Measurements from ENCODE around the gene RFTN2.
"Not testable (repeated sequence)": the region's sequence is repeated elsewhere in the genome, so short reads cannot be mapped to it uniquely, and the experiment has no call there.

The RFTN2 gene

GRCh38 chr2:197675246-197675645 lies at the start of gene RFTN2:
TSS of gene RFTN2 (minus strand) at chr2:197675587. CDS start at chr2:197675458, 129 bp downstream.
- peak within 1 kb of the TSS; percentile 8 for H3K9ac ChIP-seq (ENCODE audit: low read length)
- no peak within 1 kb of the TSS for H3K27ac ChIP-seq (ENCODE audit: low read length)
- H3K36me3 ChIP-seq (ENCODE audit: control insufficient read depth, low read depth, low read length) = no peaks in the 10 kb centered on the region
- peaks cover 29% of the 10 kb centered on the region for H3K4me1 ChIP-seq (ENCODE audit: control insufficient read depth, low read depth, low read length)
- no peaks in the 10 kb centered on the region for H3K27me3 ChIP-seq (ENCODE audit: control insufficient read depth, insufficient read depth, low read length)
- peak within 1 kb of the TSS; percentile 48 for H3K4me3 ChIP-seq (ENCODE audit: low read length)
- H3K9me3 ChIP-seq (ENCODE audit: control insufficient read depth, low read depth, low read length) = no peaks in the 10 kb centered on the region

- Histone ChIP-seq H3K4me3 (ENCODE audit: low read length) (no peak overlapping the region), H3K4me1 (ENCODE audit: control insufficient read depth, low read depth, low read length) (no peaks in the 10 kb centered on the region), H3K36me3 (ENCODE audit: control insufficient read depth, low read depth, low read length) (peaks cover 3% of the 10 kb centered on the region), H3K9ac (ENCODE audit: low read length) (no peak overlapping the region), H3K27ac (ENCODE audit: low read length) (no peak overlapping the region), H3K27me3 (ENCODE audit: control insufficient read depth, insufficient read depth, low read length) (no peaks in the 10 kb centered on the region), H3K9me3 (ENCODE audit: control insufficient read depth, low read depth, low read length) (no peaks in the 10 kb centered on the region)
These were observed 42.5 kb upstream of the RFTN2 start for GRCh38 chr2:197717863-197718262.

- Histone ChIP-seq H3K27ac (ENCODE audit: low read length) (no peak overlapping the region), H3K9me3 (ENCODE audit: control insufficient read depth, low read depth, low read length) (no peaks in the 10 kb centered on the region), H3K27me3 (ENCODE audit: control insufficient read depth, insufficient read depth, low read length) (no peaks in the 10 kb centered on the region), H3K4me1 (ENCODE audit: control insufficient read depth, low read depth, low read length) (peaks cover 4% of the 10 kb centered on the region), H3K4me3 (ENCODE audit: low read length) (no peak overlapping the region), H3K36me3 (ENCODE audit: control insufficient read depth, low read depth, low read length) (peaks cover 22% of the 10 kb centered on the region), H3K9ac (ENCODE audit: low read length) (no peak overlapping the region)
These were observed 37.9 kb upstream of the RFTN2 start for GRCh38 chr2:197713271-197713670.

- Histone ChIP-seq H3K4me3 (ENCODE audit: low read length) (no peak overlapping the region), H3K27ac (ENCODE audit: low read length) (no peak overlapping the region), H3K36me3 (ENCODE audit: control insufficient read depth, low read depth, low read length) (peaks cover 22% of the 10 kb centered on the region), H3K27me3 (ENCODE audit: control insufficient read depth, insufficient read depth, low read length) (no peaks in the 10 kb centered on the region), H3K9me3 (ENCODE audit: control insufficient read depth, low read depth, low read length) (no peaks in the 10 kb centered on the region), H3K9ac (ENCODE audit: low read length) (no peak overlapping the region), H3K4me1 (ENCODE audit: control insufficient read depth, low read depth, low read length) (peaks cover 4% of the 10 kb centered on the region)
These were observed 36.2 kb upstream of the RFTN2 start for GRCh38 chr2:197711578-197711977.

GRCh38 chr2:197710424-197711042 lies 35.1 kb upstream of the RFTN2 start:
- Histone ChIP-seq H3K36me3 (ENCODE audit: control insufficient read depth, low read depth, low read length) (peaks cover 22% of the 10 kb centered on the region), H3K27me3 (ENCODE audit: control insufficient read depth, insufficient read depth, low read length) (no peaks in the 10 kb centered on the region), H3K27ac (ENCODE audit: low read length) (no peak overlapping the region), H3K9me3 (ENCODE audit: control insufficient read depth, low read depth, low read length) (no peaks in the 10 kb centered on the region), H3K4me3 (ENCODE audit: low read length) (no peak overlapping the region), H3K4me1 (ENCODE audit: control insufficient read depth, low read depth, low read length) (peaks cover 4% of the 10 kb centered on the region), H3K9ac (ENCODE audit: low read length) (no peak overlapping the region)

- not testable (repeated sequence) for H3K9ac ChIP-seq (ENCODE audit: low read length); H3K9me3 ChIP-seq (ENCODE audit: control insufficient read depth, low read depth, low read length); H3K27ac ChIP-seq (ENCODE audit: low read length); H3K27me3 ChIP-seq (ENCODE audit: control insufficient read depth, insufficient read depth, low read length)
- Histone ChIP-seq H3K4me3 (ENCODE audit: low read length) (peak overlapping the region; percentile 89), H3K36me3 (ENCODE audit: control insufficient read depth, low read depth, low read length) (peaks cover 22% of the 10 kb centered on the region), H3K4me1 (ENCODE audit: control insufficient read depth, low read depth, low read length) (peaks cover 12% of the 10 kb centered on the region)
These were observed 33.8 kb upstream of the RFTN2 start for GRCh38 chr2:197709140-197709539.

GRCh38 chr2:197708331-197708730 lies 32.9 kb upstream of the RFTN2 start:
- Histone ChIP-seq H3K27ac (ENCODE audit: low read length) (no peak overlapping the region), H3K9me3 (ENCODE audit: control insufficient read depth, low read depth, low read length) (no peaks in the 10 kb centered on the region), H3K4me1 (ENCODE audit: control insufficient read depth, low read depth, low read length) (peaks cover 15% of the 10 kb centered on the region), H3K36me3 (ENCODE audit: control insufficient read depth, low read depth, low read length) (peaks cover 20% of the 10 kb centered on the region), H3K27me3 (ENCODE audit: control insufficient read depth, insufficient read depth, low read length) (no peaks in the 10 kb centered on the region), H3K4me3 (ENCODE audit: low read length) (peak overlapping the region; percentile 89), H3K9ac (ENCODE audit: low read length) (no peak overlapping the region)

GRCh38 chr2:197707316-197708213 lies 32.2 kb upstream of the RFTN2 start:
- no peak overlapping the region for H3K27ac ChIP-seq (ENCODE audit: low read length)

GRCh38 chr2:197706839-197707207 lies 31.4 kb upstream of the RFTN2 start:
- Histone ChIP-seq H3K36me3 (ENCODE audit: control insufficient read depth, low read depth, low read length) (peaks cover 17% of the 10 kb centered on the region), H3K27me3 (ENCODE audit: control insufficient read depth, insufficient read depth, low read length) (no peaks in the 10 kb centered on the region), H3K9ac (ENCODE audit: low read length) (peak overlapping the region; percentile 24), H3K27ac (ENCODE audit: low read length) (no peak overlapping the region), H3K9me3 (ENCODE audit: control insufficient read depth, low read depth, low read length) (no peaks in the 10 kb centered on the region), H3K4me1 (ENCODE audit: control insufficient read depth, low read depth, low read length) (peaks cover 15% of the 10 kb centered on the region), H3K4me3 (ENCODE audit: low read length) (peak overlapping the region; percentile 89)

More at GRCh38 chr2:197707316-197708213, 32.2 kb upstream of the RFTN2 start:
- Histone ChIP-seq H3K36me3 (ENCODE audit: control insufficient read depth, low read depth, low read length) (peaks cover 18% of the 10 kb centered on the region), H3K4me1 (ENCODE audit: control insufficient read depth, low read depth, low read length) (peaks cover 15% of the 10 kb centered on the region), H3K9ac (ENCODE audit: low read length) (peak overlapping the region; percentile 24), H3K4me3 (ENCODE audit: low read length) (peak overlapping the region; percentile 89), H3K27me3 (ENCODE audit: control insufficient read depth, insufficient read depth, low read length) (no peaks in the 10 kb centered on the region), H3K9me3 (ENCODE audit: control insufficient read depth, low read depth, low read length) (no peaks in the 10 kb centered on the region)

GRCh38 chr2:197705912-197706838 lies 30.8 kb upstream of the RFTN2 start:
- no peaks in the 10 kb centered on the region for H3K27me3 ChIP-seq (ENCODE audit: control insufficient read depth, insufficient read depth, low read length)
- H3K9me3 ChIP-seq (ENCODE audit: control insufficient read depth, low read depth, low read length) = no peaks in the 10 kb centered on the region
- peak overlapping the region; percentile 89 for H3K4me3 ChIP-seq (ENCODE audit: low read length)
- peak overlapping the region; percentile 64 for H3K9ac ChIP-seq (ENCODE audit: low read length)
- peaks cover 10% of the 10 kb centered on the region for H3K36me3 ChIP-seq (ENCODE audit: control insufficient read depth, low read depth, low read length)
- H3K4me1 ChIP-seq (ENCODE audit: control insufficient read depth, low read depth, low read length) = peaks cover 15% of the 10 kb centered on the region
- no peak overlapping the region for H3K27ac ChIP-seq (ENCODE audit: low read length)
